Endothelial cell of umbilical vein (primary cell): ENCODE data around the gene RASL10A. TPM values are rescaled to one million over a fixed set of nuclear protein-coding genes. Genes with fewer than 3 reads are reported as not detected.

Experiments used
- BruUV-seq: library from RNA; stranded (reverse); fragments of 400-500 nt; replicated peaks from 2 replicates; lab custom pipeline; 2021; lab: Mats Ljungman, UMichigan
- CTCF ChIA-PET: fragments of 300-600, 350-600 bp; sonication (Branson Sonifier 250); formaldehyde crosslinking; loops from one replicate; lab custom pipeline; 2021; ENCODE audit warnings: antibody characterized with exemption, inconsistent platforms; lab: Charles Lee
- POLR2A ChIA-PET: fragments of 300-600, 350-600 bp; sonication (Branson Sonifier 250); formaldehyde crosslinking; loops from one replicate; lab custom pipeline; 2021; ENCODE audit warnings: antibody characterized with exemption, inconsistent platforms; lab: Charles Lee
- DNase-seq: peaks from one replicate; pipeline ENCODE4 v3.0.0-alpha.2; 2011; ENCODE audit warnings: low read depth, low spot score
- FAIRE-seq: peaks from 2 replicates; lab custom pipeline; 2011; peaks lifted over from hg19 to GRCh38; lab: Jason Lieb, UNC
- H2AFZ ChIP-seq: 2 replicates; pipeline ENCODE4 v1.6.0; 2012; ENCODE audit warnings: low read depth, low read length, control low read depth, inconsistent platforms
- H3K27ac ChIP-seq: 2 replicates; pipeline ENCODE4 v1.5.1; 2011; ENCODE audit warnings: low read depth, mild to moderate bottlenecking, control low read depth, low read length, moderate library complexity; ENCODE audit not compliant: insufficient read depth
- H3K27me3 ChIP-seq, 2 experiments: 2 replicates each; pipeline versions ENCODE4 v1.6.0 to v1.6.1; 2011; ENCODE audit warnings: low read length in 2 of 2, mixed read lengths in 1 of 2; ENCODE audit not compliant: control insufficient read depth in 2 of 2, insufficient read depth in 2 of 2
- H3K36me3 ChIP-seq, 2 experiments: 2 replicates in 1 of 2; 3 replicates in 1 of 2; pipeline ENCODE4 v1.5.1; 2011; ENCODE audit warnings: low read length in 2 of 2, mild to moderate bottlenecking in 1 of 2, moderate library complexity in 1 of 2; ENCODE audit not compliant: control insufficient read depth in 2 of 2, insufficient read depth in 2 of 2; ENCODE audit errors: extremely low read depth in 1 of 2
- H3K4me1 ChIP-seq: 3 replicates; pipeline ENCODE4 v1.5.1; 2011; ENCODE audit warnings: mild to moderate bottlenecking, low read length; ENCODE audit not compliant: control insufficient read depth, insufficient read depth; ENCODE audit errors: extremely low read depth
- H3K4me2 ChIP-seq: 2 replicates; pipeline ENCODE4 v1.6.1; 2011; ENCODE audit warnings: low read length, control low read depth, mixed read lengths; ENCODE audit not compliant: insufficient read depth
- H3K4me3 ChIP-seq, 3 experiments: fragments of 200-600 bp in 1 of 3; sonication (generic), shearing (Covaris generic) in 1 of 3; replicated peaks in 1 of 3; 2 replicates each; pipeline ENCODE4 v1.5.1; 2011 to 2016; ENCODE audit warnings: control low read depth in 3 of 3, low read length in 3 of 3, mild to moderate bottlenecking in 2 of 3, inconsistent platforms in 1 of 3, low read depth in 1 of 3, moderate library complexity in 1 of 3; ENCODE audit not compliant: insufficient read depth in 1 of 3
- H3K79me2 ChIP-seq: 2 replicates; pipeline ENCODE4 v1.6.0; 2012; ENCODE audit warnings: low read length, inconsistent platforms; ENCODE audit not compliant: control insufficient read depth, insufficient read depth
- H3K9ac ChIP-seq: replicated peaks from 2 replicates; pipeline ENCODE3; 2011; ENCODE audit warnings: low read length, control low read depth; ENCODE audit not compliant: insufficient read depth; ENCODE audit errors: extremely low read depth
- H3K9me1 ChIP-seq: replicated peaks from 3 replicates; pipeline ENCODE4 v1.6.0; 2011; ENCODE audit warnings: mild to moderate bottlenecking, low read length; ENCODE audit not compliant: control insufficient read depth, insufficient read depth; ENCODE audit errors: extremely low read depth
- H3K9me3 ChIP-seq: replicated peaks from 2 replicates; pipeline ENCODE4 v1.5.1; 2012; ENCODE audit warnings: low read length, inconsistent platforms; ENCODE audit not compliant: control insufficient read depth, insufficient read depth
- H4K20me1 ChIP-seq: replicated peaks from 2 replicates; pipeline ENCODE3; 2011; ENCODE audit warnings: mild to moderate bottlenecking, low read length; ENCODE audit not compliant: control insufficient read depth, insufficient read depth; ENCODE audit errors: extremely low read depth
- CTCF ChIP-seq, 2 donors: IDR thresholded peaks; 1 replicate in 1 of 2; 2 replicates in 1 of 2; pipeline ENCODE4 v1.5.1; 2011; ENCODE audit warnings: low read length in 2 of 2, mild to moderate bottlenecking in 2 of 2, moderate library complexity in 2 of 2, control low read depth in 1 of 2, inconsistent platforms in 1 of 2, low read depth in 1 of 2; ENCODE audit not compliant: insufficient read depth in 1 of 2; ENCODE audit errors: extremely low read depth in 1 of 2
- EZH2 ChIP-seq: IDR thresholded peaks from 2 replicates; pipeline ENCODE4 v1.6.1; 2012; ENCODE audit warnings: borderline replicate concordance, low read depth, mild to moderate bottlenecking, moderate library complexity, low read length, inconsistent platforms; ENCODE audit not compliant: severe bottlenecking
- FOS ChIP-seq: IDR thresholded peaks from 2 replicates; pipeline ENCODE4 v1.6.1; 2011; ENCODE audit warnings: mild to moderate bottlenecking, low read length, moderate library complexity, borderline replicate concordance; ENCODE audit not compliant: insufficient read depth
- GATA2 ChIP-seq: IDR thresholded peaks from 2 replicates; pipeline ENCODE4 v1.7.0; 2011; ENCODE audit warnings: low read depth, mild to moderate bottlenecking, moderate library complexity, mixed read lengths, low read length; ENCODE audit not compliant: insufficient read length, insufficient read depth
- JUN ChIP-seq: IDR thresholded peaks from 2 replicates; pipeline ENCODE4 v1.6.1; 2011; ENCODE audit warnings: borderline replicate concordance, low read depth; ENCODE audit not compliant: insufficient read length, insufficient read depth
- MAX ChIP-seq: IDR thresholded peaks from 2 replicates; pipeline ENCODE4 v1.6.1; 2011; ENCODE audit not compliant: insufficient read depth, insufficient read length
- MYC ChIP-seq: IDR thresholded peaks from one replicate; pipeline ENCODE4 v1.6.1; 2011; ENCODE audit warnings: mild to moderate bottlenecking, low read depth, low read length
- POLR2A ChIP-seq: IDR thresholded peaks from 2 replicates; pipeline ENCODE4 v1.6.1; 2012; ENCODE audit warnings: low read depth, mild to moderate bottlenecking, control low read depth, low read length
- POLR2AphosphoS5 ChIP-seq: IDR thresholded peaks from 2 replicates; pipeline ENCODE4 v1.6.1; 2012; ENCODE audit warnings: low read depth, mild to moderate bottlenecking, control low read depth, low read length, moderate library complexity; ENCODE audit not compliant: insufficient read depth
- dilution Hi-C: fragments of 300-500 bp; cut with MboI; formaldehyde crosslinking; loops from one replicate; pipeline ENCODE4 v1.15.0; 2019; ENCODE audit warnings: low sequenced_read_pairs; ENCODE audit not compliant: extremely low pct_ligation_motif_present
- intact Hi-C: fragments of 100-400 bp; cut with micrococcal nuclease; formaldehyde crosslinking; loops from one replicate; pipeline ENCODE4 v1.10.0; 2022
- polyA plus RNA-seq, 4 experiments: library from polyadenylated mRNA; depleted of rRNA in 3 of 4; stranded (reverse) in 3 of 4; unstranded in 1 of 4; fragments of >200 nt; gene quantifications; 2 replicates each; pipeline versions ENCODE4 v1.2.1 to v1.2.3, GENCODE V29; 2011 to 2012; ENCODE audit warnings: missing spikeins in 1 of 4
- total RNA-seq: library from RNA; stranded (reverse); gene quantifications from 2 replicates; pipeline ENCODE4 v1.2.3, GENCODE V29; 2021

RASL10A gene
- total and polyA plus RNA-seq, 2 donors (not counting 3 experiments of a cell fraction or from before 2014, with no cell fraction given): 1.1 to 1.9 TPM

GRCh38 chr22:29339381-29340235, 24.1 kb upstream of the RASL10A start:
- ChIA-PET CTCF (no interaction called here), POLR2A (no interaction called here)
- Histone ChIP-seq H3K27me3 (no peaks in the 10 kb centered on the region), H3K4me2 (no peak overlapping the region), H3K9me1 (no peaks in the 10 kb centered on the region), H3K4me1 (no peaks in the 10 kb centered on the region), H4K20me1 (no peaks in the 10 kb centered on the region), H3K4me3 (no peak overlapping the region), H3K79me2 (no peaks in the 10 kb centered on the region), H2AFZ (no peak overlapping the region), H3K9ac (no peak overlapping the region), H3K27ac (no peak overlapping the region), H3K36me3 (peaks cover 13 to 85% of the 10 kb centered on the region in 2 experiments), H3K9me3 (no peaks in the 10 kb centered on the region)
- no peak for TF ChIP-seq JUN
- DNase-seq (no peak), FAIRE-seq (no peak)
- intact Hi-C loops: no loop called here
- dilution Hi-C loops: no loop called here
- BruUV-seq: no TSS peak

GRCh38 chr22:29338398-29338797, 22.9 kb upstream of the RASL10A start:
- Histone ChIP-seq H3K9me3 (no peaks in the 10 kb centered on the region), H2AFZ (no peak overlapping the region), H3K4me2 (no peak overlapping the region), H3K9me1 (no peaks in the 10 kb centered on the region), H3K27ac (no peak overlapping the region), H3K27me3 (no peaks in the 10 kb centered on the region), H3K9ac (no peak overlapping the region), H3K4me1 (no peaks in the 10 kb centered on the region), H3K4me3 (no peak overlapping the region), H3K36me3 (peaks cover 13 to 87% of the 10 kb centered on the region in 2 experiments), H4K20me1 (no peaks in the 10 kb centered on the region), H3K79me2 (no peaks in the 10 kb centered on the region)
- POLR2A ChIA-PET: no interaction called here
- TF ChIP-seq EZH2: no peak
- no peak for TF ChIP-seq POLR2A
- TF ChIP-seq JUN: no peak
- TF ChIP-seq GATA2: no peak
- TF ChIP-seq POLR2AphosphoS5: no peak
- no peak for TF ChIP-seq FOS
- no peak for TF ChIP-seq MAX
- no peak for TF ChIP-seq CTCF (IDR thresholded peaks at IDR 0.05; ENCODE audit: extremely low read depth in 1 of 2, insufficient read depth in 1 of 2, low read depth in 1 of 2, low read length in 2 of 2)
- TF ChIP-seq MYC: no peak
- CTCF ChIA-PET: no interaction called here
- dilution Hi-C loops (no loop called here), intact Hi-C loops (no loop called here)
- FAIRE-seq (no peak), DNase-seq (no peak)
- BruUV-seq: no TSS peak
